ENCODE measurements around the gene AHRR.
"Not testable (repeated sequence)": the region's sequence is repeated elsewhere in the genome, so short reads cannot be mapped to it uniquely, and the experiment has no call there.

DNA sequence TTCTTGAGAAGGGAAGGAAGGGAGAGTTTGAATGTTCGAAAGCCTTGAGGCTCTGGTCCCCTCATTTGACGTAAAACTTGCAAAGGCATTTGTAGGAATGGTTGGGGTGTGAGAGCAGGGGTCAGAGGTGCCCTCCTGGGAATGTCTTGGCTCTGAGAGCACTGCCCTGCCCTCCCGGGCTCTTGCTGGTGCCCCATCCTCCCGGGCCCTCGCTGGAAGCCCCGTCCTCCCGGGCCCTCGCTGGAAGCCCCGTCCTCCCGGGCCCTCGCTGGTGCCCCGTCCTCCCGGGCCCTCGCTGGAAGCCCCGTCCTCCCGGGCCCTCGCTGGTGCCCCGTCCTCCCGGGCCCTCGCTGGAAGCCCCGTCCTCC is 48.3 kb downstream of the AHRR start:
- not testable (repeated sequence) for TF ChIP-seq NUFIP1 (IDR thresholded peaks at IDR 0.05; ENCODE audit: partially characterized antibody); SAFB2 (IDR thresholded peaks at IDR 0.05; ENCODE audit: borderline replicate concordance, low read depth, low read length, severe bottlenecking); TCF3 (CRISPR knock-in tag; IDR thresholded peaks at IDR 0.05); BHLHE40 (IDR thresholded peaks at IDR 0.05; ENCODE audit: low read length); CBX1 (IDR thresholded peaks at IDR 0.05; ENCODE audit: low read depth); NCOA6 (IDR thresholded peaks at IDR 0.05); ZNF707 (CRISPR knock-in tag; conservative IDR thresholded peaks at IDR 0.05); ATF1 (CRISPR knock-in tag; IDR thresholded peaks at IDR 0.05); ATF1 (tag; IDR thresholded peaks at IDR 0.05); ZNF143 (CRISPR knock-in tag; IDR thresholded peaks at IDR 0.05)
- TF ChIP-seq, protein P1, sequence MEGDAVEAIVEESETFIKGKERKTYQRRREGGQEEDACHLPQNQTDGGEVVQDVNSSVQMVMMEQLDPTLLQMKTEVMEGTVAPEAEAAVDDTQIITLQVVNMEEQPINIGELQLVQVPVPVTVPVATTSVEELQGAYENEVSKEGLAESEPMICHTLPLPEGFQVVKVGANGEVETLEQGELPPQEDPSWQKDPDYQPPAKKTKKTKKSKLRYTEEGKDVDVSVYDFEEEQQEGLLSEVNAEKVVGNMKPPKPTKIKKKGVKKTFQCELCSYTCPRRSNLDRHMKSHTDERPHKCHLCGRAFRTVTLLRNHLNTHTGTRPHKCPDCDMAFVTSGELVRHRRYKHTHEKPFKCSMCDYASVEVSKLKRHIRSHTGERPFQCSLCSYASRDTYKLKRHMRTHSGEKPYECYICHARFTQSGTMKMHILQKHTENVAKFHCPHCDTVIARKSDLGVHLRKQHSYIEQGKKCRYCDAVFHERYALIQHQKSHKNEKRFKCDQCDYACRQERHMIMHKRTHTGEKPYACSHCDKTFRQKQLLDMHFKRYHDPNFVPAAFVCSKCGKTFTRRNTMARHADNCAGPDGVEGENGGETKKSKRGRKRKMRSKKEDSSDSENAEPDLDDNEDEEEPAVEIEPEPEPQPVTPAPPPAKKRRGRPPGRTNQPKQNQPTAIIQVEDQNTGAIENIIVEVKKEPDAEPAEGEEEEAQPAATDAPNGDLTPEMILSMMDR (IDR thresholded peaks at IDR 0.05 in 2 of 3, conservative IDR thresholded peaks at IDR 0.05 in 1 of 3; ENCODE audit: insufficient read depth in 2 of 3, low read depth in 1 of 3, low read length in 3 of 3), result not testable (repeated sequence)
- TF ChIP-seq, protein P2, sequence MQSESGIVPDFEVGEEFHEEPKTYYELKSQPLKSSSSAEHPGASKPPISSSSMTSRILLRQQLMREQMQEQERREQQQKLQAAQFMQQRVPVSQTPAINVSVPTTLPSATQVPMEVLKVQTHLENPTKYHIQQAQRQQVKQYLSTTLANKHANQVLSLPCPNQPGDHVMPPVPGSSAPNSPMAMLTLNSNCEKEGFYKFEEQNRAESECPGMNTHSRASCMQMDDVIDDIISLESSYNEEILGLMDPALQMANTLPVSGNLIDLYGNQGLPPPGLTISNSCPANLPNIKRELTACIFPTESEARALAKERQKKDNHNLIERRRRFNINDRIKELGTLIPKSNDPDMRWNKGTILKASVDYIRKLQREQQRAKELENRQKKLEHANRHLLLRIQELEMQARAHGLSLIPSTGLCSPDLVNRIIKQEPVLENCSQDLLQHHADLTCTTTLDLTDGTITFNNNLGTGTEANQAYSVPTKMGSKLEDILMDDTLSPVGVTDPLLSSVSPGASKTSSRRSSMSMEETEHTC (IDR thresholded peaks at IDR 0.05), result not testable (repeated sequence)
